HG02588 (cell line): ENCODE results near the gene SRRM2.

Experiments used
- ATAC-seq: cut with Tn5 transposase; IDR thresholded peaks from one replicate; pipeline ENCODE4 v1.9.1; 2021; ENCODE audit warnings: mild to moderate bottlenecking, moderate library complexity; ENCODE audit not compliant: unreplicated experiment

SRRM2 gene

GRCh38 chr16:2791174-2791573, 38.7 kb downstream of the SRRM2 start:
- no peak for ATAC-seq

GRCh38 chr16:2792940-2793339, 40.5 kb downstream of the SRRM2 start:
- ATAC-seq, result no peak

GRCh38 chr16:2795395-2796143, 43.1 kb downstream of the SRRM2 start:
- no peak for ATAC-seq

GRCh38 chr16:2798723-2799204, 46.3 kb downstream of the SRRM2 start:
- no peak for ATAC-seq

- no peak for ATAC-seq
Observed at GRCh38 chr16:2799205-2799858, 46.9 kb downstream of the SRRM2 start.

GRCh38 chr16:2799859-2800226, 47.4 kb downstream of the SRRM2 start:
- no peak for ATAC-seq

- no peak for ATAC-seq
Observed at GRCh38 chr16:2803545-2804195, 51.2 kb downstream of the SRRM2 start.

- no peak for ATAC-seq
Observed at GRCh38 chr16:2804728-2805127, 52.3 kb downstream of the SRRM2 start.

- ATAC-seq, result no peak
Observed at GRCh38 chr16:2806286-2806685, 53.8 kb downstream of the SRRM2 start.

GRCh38 chr16:2808181-2808580, 55.7 kb downstream of the SRRM2 start:
- no peak for ATAC-seq

- no peak for ATAC-seq
Observed at GRCh38 chr16:2809149-2809760, 56.8 kb downstream of the SRRM2 start.

- ATAC-seq, result no peak
Observed at GRCh38 chr16:2810651-2811050, 58.2 kb downstream of the SRRM2 start.

- no peak for ATAC-seq
Observed at GRCh38 chr16:2811703-2812471, 59.4 kb downstream of the SRRM2 start.

- no peak for ATAC-seq
Observed at GRCh38 chr16:2813771-2814221, 61.4 kb downstream of the SRRM2 start.

GRCh38 chr16:2814551-2815298, 62.3 kb downstream of the SRRM2 start:
- ATAC-seq, result no peak

GRCh38 chr16:2815299-2815771, 62.9 kb downstream of the SRRM2 start:
- no peak for ATAC-seq

GRCh38 chr16:2816751-2817339, 64.4 kb downstream of the SRRM2 start, which contains the start of gene PRSS21:
PRSS21 (plus strand) TSS chr16:2817237; CDS start chr16:2817269, 32 bp downstream.
- no peak for ATAC-seq

- ATAC-seq, result no peak
Observed at GRCh38 chr16:2817340-2818271, 65.2 kb downstream of the SRRM2 start.
